ENCODE data around the gene ANKRD29.

The ANKRD29 gene

DNA sequence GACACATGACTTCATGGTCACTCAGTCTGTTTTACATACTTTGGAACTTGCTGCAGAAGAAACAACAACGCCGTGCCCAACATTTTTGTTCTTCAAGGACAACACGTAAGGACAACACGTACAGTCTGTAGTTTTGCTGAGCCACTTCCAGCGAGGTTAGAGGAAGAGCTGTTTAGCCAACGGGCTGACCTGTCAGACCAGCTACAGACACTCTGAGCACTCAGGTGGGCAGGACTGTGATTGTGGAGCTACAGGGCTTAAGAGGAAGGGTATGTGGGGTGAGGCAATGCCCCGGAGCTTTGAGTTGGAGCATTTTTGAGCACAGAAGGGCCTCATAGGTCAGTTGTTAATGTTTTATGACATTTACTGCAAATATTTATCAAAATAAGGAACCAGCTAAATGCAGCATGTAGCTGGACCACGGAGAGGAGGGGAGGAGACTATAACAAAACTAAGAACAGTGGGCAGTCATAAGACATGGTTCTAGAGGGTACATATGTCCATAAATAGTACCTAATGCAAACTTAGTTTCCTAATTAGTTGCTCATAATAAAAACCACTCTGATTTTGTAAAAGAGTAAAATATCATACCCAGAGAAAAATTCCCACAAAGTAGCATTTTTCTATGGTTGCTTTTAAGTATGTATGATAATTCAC lies 50.1 kb downstream of the ANKRD29 start:
- DNase-seq: no peak

DNA sequence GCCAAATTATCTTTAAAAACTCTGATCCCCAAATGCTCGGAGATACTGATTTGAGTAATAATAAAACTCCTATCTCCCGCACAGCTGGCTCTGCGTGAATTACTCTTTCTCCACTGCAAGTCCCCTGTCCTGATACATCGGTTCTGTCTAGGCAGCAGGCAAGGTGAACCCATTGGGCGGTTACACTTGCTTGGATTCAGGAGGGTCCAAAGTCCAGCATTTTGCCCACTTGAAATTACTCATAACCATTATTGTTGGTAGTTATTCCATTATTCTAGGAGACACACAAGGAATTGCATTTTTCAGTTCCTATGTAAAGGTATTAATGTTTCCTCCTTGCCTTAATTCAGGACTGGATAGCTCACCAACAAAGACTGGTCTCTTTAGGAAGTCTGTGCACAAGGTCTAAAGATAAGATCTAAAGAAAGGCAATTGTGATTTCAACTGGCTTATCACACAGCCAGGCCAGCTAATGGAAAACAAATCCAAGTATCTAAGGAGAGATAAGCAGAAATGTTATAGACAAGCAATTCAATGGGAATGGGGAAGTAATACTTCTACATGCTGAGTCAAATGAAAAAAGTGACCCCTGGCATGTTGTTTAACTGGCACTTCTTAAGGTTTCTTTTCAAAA lies 53.2 kb downstream of the ANKRD29 start:
- no peak for DNase-seq

DNA sequence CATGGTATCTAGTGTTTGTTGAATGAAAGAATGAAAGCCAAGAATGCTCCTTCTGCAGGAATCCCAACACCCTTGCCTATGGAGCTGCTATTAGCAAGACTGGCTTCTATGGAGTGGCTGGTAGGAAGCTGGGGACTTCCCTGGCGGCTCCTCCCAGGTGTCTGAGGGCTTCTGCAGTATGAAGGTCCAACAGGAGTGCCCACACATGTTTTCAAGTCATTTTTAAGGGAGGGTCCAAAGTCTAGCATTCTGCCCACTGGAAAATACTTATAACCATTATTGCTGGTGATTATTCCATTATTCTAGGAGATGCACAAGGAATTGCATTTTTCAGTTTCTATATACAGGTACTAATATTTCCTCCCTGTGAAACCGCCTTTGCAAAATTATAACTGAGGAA lies 54.5 kb downstream of the ANKRD29 start:
- no peak for DNase-seq

DNA sequence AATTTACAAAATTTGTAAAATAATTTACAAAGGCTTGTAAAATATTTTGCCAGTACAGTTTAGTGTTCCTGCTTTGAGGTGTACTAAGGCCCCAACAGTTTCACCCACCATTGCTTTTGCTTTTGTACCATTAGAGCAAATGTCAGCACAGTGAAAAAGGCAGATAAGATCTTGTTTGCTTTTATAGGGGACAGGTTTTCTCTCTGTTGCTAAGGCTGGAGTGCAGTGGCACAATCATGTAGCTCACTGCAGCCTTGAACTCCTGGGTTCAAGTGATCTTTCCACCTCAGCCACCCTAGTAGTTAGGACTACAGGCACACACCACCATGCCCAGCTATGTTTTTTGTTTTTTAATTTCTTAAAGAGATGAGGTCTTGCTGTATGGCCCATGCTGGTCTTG lies 56.8 kb downstream of the ANKRD29 start:
- DNase-seq: no peak

DNA sequence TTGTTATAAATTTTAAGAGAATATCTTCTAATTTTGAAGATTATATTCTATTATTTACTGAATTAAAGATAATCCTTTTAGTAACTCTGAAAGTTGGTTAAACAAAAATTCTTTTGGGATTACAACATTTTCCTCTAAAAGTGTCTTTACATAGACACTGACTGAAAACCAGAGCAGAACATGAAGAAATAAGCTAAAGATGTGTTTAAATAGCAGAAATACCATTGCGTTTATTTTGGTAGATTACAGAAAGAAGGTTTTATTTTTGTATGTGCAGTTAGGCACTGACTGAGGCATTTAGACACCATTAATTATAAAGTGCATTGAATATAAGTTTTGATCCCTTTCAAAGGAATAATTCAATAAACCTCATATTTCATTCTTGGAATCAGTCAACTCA lies 62.9 kb downstream of the ANKRD29 start:
- no peak for DNase-seq

DNA sequence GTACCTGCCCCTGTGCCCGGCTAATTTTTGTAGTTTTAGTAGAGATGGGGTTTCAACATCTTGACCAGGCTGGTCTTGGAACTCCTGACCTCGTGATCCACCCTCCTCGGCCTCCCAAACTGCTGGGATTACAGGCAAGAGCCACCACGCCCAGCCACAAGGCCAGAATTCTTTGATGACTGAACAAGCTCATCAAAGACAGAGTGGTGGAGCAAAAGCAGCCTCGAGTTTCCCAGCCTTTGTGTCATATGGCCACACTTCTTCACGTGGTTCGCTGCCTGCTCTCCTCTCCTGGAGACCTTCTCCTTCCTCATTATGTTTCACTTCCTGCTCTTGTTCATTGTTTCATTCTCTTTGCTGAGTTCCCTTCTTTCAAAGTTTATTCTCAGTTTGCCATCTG lies 66.5 kb downstream of the ANKRD29 start:
- no peak for DNase-seq

GRCh38 chr18:23595591-23595990 lies 67.1 kb downstream of the ANKRD29 start:
- no peak for DNase-seq

- no peak for DNase-seq
These were observed 69.0 kb downstream of the ANKRD29 start for GRCh38 chr18:23593720-23594119.

- DNase-seq: no peak
These were observed 69.8 kb downstream of the ANKRD29 start for GRCh38 chr18:23592911-23593310.

DNA sequence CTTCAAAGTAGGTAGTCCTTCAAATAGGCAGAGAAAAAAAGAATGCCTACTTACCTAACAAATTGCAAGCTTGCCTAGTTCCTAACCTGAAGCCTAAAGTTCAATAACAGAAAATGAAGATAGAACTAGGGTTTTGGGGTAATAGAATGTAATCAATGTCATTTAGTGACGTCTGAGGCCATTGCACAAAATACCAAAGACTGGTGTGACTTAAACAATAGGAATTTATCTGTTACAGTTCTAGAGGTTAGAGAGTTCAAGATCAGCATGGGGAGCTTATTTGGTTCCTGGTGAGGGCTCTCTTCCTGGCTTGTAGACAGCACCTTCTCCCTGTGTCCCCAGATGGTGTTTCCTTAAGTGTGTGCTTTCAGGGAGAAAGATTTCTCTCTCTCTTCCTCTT lies 71.7 kb downstream of the ANKRD29 start:
- no peak for DNase-seq

DNA sequence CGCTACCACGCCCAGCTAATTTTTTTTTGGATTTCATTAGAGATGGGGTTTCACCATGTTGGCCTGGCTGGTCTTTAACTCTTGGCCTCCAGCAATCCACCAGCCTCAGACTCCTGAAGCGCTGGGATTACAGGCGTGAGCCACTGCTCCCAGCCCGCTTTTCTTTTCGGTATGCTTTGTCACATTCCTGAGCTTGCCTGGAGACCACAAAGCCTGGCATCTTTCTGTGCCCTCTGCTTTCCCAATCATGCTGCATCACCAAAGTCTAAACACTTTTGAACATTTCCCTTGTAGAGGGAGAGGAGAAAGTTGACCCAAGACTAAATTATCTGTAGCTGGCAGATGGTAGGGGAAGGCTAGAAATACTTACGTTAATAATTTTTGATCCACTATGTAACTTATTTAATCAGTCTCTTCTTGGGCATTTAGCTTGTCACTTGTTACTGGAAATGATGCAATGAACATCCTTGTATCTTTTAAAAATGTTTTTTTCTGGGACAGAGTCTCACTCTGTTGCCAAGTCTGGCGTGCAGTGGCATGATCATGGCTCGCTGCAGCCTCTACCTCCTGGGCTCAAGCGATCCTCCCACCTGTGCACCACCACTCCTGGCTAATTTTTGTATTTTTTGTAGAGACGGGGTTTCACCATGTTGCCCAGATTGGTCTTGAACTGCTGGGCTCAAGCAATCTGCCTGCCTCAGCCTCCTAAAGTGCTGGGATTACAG lies 73.7 kb downstream of the ANKRD29 start:
- DNase-seq: no peak

GRCh38 chr18:23587220-23587642 lies 75.5 kb downstream of the ANKRD29 start:
- DNase-seq: peak; percentile 3

DNA sequence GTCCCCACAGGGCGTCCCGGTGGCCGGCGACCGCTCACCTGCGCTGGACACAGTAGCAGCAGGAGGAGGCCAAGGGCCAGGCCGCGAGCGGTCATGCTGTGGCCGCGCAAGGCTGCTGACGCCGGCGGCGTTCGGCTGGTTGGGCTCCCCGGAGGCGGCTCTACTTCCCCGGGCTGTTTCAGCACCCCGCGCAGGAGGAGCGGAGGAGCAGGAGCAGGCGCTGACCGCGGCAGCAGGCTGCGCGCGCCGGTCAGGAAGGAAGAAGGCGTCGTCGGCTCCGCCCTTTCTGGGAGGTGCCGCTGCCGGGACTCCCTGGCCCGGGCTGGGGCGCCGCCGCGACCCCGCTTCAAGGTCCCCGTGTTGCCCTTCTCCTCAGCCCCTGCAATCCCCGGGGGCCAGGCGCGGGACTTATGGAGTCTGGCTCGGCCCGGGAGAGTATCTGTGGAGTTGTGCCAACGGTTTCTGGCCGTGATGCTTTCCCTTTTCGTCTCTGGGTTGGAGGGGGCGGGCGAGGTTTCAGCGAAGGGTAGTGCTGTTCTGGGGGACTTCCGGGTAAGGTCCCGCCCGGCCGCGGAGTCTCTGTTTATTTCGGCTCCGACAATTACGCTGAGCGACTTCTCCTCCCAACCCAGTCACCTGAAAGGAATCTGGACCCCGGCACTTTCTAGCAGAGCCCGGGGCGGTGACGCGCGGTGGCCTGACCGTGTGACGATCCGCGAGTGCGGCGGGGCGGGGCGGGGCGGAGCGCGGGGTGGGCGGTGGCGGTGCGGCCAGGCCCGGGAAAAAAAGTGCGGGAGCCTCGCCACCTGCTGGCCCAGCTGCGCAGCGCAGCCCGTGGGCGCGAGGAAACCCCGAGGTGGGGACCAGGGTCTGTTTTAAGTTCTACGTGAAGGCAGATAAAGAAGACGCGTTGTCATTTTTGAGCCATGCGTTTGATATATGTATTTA lies 76.2 kb downstream of the ANKRD29 start, which contains the start of gene NPC1:
NPC1 (minus strand) TSS at position 258 of the 948 bp plus-strand sequence; CDS start at position 95, 163 bp downstream.
- peak; percentile 93 for DNase-seq

GRCh38 chr18:23585897-23586248 lies 76.8 kb downstream of the ANKRD29 start:
- DNase-seq: no peak

DNA sequence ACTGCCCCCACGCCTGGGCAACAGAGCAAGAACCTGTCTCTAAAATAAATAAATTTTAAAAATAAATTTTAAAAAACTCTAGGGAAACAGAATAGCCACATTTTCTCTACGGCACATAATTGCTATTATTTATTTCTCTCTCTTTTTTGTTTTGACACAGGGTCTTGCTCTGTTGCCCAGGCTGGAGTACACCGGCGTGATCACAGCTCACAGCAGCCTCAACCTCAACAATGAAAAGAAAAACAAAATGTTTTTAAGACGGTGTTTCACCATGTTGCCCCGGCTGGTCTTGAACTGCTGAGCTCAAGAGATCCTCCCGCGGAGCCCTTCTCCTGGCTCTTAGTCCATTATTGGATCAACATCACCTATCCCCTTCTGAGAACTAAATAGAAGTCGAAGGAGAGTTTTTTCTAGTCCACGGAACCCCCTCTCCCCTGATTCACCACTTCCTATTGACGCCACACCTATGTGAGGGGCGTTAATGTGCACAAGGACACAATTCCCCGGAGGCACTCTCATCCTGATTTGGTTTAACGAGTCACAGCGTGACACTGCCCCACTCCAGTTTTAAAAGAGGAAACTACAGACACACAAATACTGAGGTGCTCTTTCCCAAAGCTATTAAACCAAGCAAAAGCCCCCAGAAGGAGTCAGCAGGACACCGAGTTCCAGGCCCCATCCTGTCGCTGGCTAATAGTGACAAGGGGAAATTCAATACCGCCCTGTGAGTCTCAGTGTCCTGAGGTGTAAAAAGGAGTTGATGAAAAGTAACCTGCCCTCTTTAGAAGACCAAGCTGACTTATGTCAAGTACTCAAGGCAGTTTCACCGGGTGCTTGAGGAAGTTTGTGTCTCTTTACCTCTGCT lies 77.5 kb downstream of the ANKRD29 start:
- DNase-seq: peak; percentile 7

GRCh38 chr18:23584019-23584983 lies 78.4 kb downstream of the ANKRD29 start:
- no peak for DNase-seq

DNA sequence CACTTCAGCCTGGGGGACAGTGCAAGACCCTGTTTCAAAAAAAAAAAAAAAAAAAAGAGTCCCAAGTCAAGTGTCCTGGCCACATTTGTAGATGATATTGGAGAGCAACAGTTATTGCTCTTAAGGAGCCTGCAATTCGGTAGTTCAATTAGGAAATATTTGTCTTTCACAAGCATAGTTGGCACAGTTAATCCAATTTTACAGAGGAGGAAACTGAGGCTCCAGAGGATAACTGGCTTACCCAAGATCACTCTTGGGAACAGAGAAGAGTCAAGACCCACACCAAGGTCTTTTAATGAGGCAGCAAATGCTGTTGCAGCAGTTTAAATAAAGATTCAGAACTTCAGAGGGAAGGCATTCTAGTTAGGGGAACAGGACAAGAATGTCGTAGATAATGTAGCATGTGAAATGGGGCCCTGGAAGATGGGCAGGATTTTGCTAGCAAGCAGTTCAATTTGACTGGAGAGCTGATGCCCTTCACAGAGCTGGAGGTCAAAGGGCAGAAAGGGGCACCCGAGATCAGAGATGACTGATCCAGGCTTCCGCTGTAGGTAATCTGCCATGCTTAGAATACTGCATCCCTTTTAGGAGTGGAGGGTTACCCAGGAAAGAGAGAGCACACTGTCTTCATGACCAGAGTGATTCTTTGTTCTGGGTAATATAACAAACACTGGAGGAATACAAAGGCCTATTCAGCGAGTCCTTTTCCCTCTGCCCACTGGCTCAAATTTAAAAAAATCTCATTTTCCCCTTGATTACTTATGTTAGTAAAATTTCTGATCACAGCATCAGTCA lies 79.4 kb downstream of the ANKRD29 start:
- DNase-seq: no peak

DNA sequence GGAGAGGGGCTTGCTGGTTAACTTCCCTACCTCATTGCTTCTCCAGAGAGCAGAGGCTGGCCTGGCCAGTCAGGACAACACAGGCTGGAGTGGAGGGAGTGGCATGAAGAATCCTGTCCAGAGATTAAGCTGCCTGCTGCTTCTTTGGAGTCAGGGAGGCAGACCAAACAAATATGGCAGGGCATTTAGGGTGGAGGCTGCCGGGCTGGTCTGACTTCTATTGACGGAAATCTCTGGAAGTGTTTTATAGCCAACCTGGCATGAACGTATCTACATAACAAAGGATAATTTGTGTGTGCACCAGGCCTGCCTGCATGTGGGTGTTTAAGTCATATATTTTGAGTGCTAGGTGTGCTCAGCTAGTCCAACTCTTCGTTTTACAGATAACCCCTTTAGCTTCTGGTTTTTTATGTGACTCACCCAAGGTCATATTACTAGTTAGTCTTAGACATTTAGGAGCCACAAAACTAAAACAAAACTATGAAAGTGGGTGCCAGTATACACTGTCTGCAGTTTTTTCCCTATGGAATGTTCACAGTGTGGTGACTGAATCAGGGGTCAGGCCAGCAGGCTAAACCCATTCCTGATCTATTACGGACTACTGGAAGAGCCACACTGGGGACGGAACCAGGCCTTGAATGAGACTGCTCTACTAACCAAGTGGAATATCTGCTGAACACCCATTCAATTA lies 81.9 kb downstream of the ANKRD29 start:
- DNase-seq: no peak

Data from activated CD4-positive, alpha-beta T cell treated with anti-CD3 and anti-CD28 coated beads for 48 hours (primary cell).